Endothelial cell of umbilical vein (primary cell): ENCODE data around the gene VGLL4. TPM values are rescaled to one million over a fixed set of nuclear protein-coding genes. Genes with fewer than 3 reads are reported as not detected.

Source experiments
- BruUV-seq: library from RNA; stranded (reverse); fragments of 400-500 nt; replicated peaks from 2 replicates; lab custom pipeline; 2021; lab: Mats Ljungman, UMichigan
- CTCF ChIA-PET: fragments of 300-600, 350-600 bp; sonication (Branson Sonifier 250); formaldehyde crosslinking; loops from one replicate; lab custom pipeline; 2021; ENCODE audit warnings: antibody characterized with exemption, inconsistent platforms; lab: Charles Lee
- POLR2A ChIA-PET: fragments of 300-600, 350-600 bp; sonication (Branson Sonifier 250); formaldehyde crosslinking; loops from one replicate; lab custom pipeline; 2021; ENCODE audit warnings: antibody characterized with exemption, inconsistent platforms; lab: Charles Lee
- DNase-seq: peaks from one replicate; pipeline ENCODE4 v3.0.0-alpha.2; 2011; ENCODE audit warnings: low read depth, low spot score
- FAIRE-seq: peaks from 2 replicates; lab custom pipeline; 2011; peaks lifted over from hg19 to GRCh38; lab: Jason Lieb, UNC
- H2AFZ ChIP-seq: 2 replicates; pipeline ENCODE4 v1.6.0; 2012; ENCODE audit warnings: low read depth, low read length, control low read depth, inconsistent platforms
- H3K27ac ChIP-seq: 2 replicates; pipeline ENCODE4 v1.5.1; 2011; ENCODE audit warnings: low read depth, mild to moderate bottlenecking, control low read depth, low read length, moderate library complexity; ENCODE audit not compliant: insufficient read depth
- H3K27me3 ChIP-seq, 2 experiments: 2 replicates each; pipeline versions ENCODE4 v1.6.0 to v1.6.1; 2011; ENCODE audit warnings: low read length in 2 of 2, mixed read lengths in 1 of 2; ENCODE audit not compliant: control insufficient read depth in 2 of 2, insufficient read depth in 2 of 2
- H3K36me3 ChIP-seq, 2 experiments: 2 replicates in 1 of 2; 3 replicates in 1 of 2; pipeline ENCODE4 v1.5.1; 2011; ENCODE audit warnings: low read length in 2 of 2, mild to moderate bottlenecking in 1 of 2, moderate library complexity in 1 of 2; ENCODE audit not compliant: control insufficient read depth in 2 of 2, insufficient read depth in 2 of 2; ENCODE audit errors: extremely low read depth in 1 of 2
- H3K4me1 ChIP-seq: 3 replicates; pipeline ENCODE4 v1.5.1; 2011; ENCODE audit warnings: mild to moderate bottlenecking, low read length; ENCODE audit not compliant: control insufficient read depth, insufficient read depth; ENCODE audit errors: extremely low read depth
- H3K4me2 ChIP-seq: 2 replicates; pipeline ENCODE4 v1.6.1; 2011; ENCODE audit warnings: low read length, control low read depth, mixed read lengths; ENCODE audit not compliant: insufficient read depth
- H3K4me3 ChIP-seq, 3 experiments: fragments of 200-600 bp in 1 of 3; sonication (generic), shearing (Covaris generic) in 1 of 3; replicated peaks in 1 of 3; 2 replicates each; pipeline ENCODE4 v1.5.1; 2011 to 2016; ENCODE audit warnings: control low read depth in 3 of 3, low read length in 3 of 3, mild to moderate bottlenecking in 2 of 3, inconsistent platforms in 1 of 3, low read depth in 1 of 3, moderate library complexity in 1 of 3; ENCODE audit not compliant: insufficient read depth in 1 of 3
- H3K79me2 ChIP-seq: 2 replicates; pipeline ENCODE4 v1.6.0; 2012; ENCODE audit warnings: low read length, inconsistent platforms; ENCODE audit not compliant: control insufficient read depth, insufficient read depth
- H3K9ac ChIP-seq: replicated peaks from 2 replicates; pipeline ENCODE3; 2011; ENCODE audit warnings: low read length, control low read depth; ENCODE audit not compliant: insufficient read depth; ENCODE audit errors: extremely low read depth
- H3K9me1 ChIP-seq: replicated peaks from 3 replicates; pipeline ENCODE4 v1.6.0; 2011; ENCODE audit warnings: mild to moderate bottlenecking, low read length; ENCODE audit not compliant: control insufficient read depth, insufficient read depth; ENCODE audit errors: extremely low read depth
- H3K9me3 ChIP-seq: replicated peaks from 2 replicates; pipeline ENCODE4 v1.5.1; 2012; ENCODE audit warnings: low read length, inconsistent platforms; ENCODE audit not compliant: control insufficient read depth, insufficient read depth
- H4K20me1 ChIP-seq: replicated peaks from 2 replicates; pipeline ENCODE3; 2011; ENCODE audit warnings: mild to moderate bottlenecking, low read length; ENCODE audit not compliant: control insufficient read depth, insufficient read depth; ENCODE audit errors: extremely low read depth
- EZH2 ChIP-seq: IDR thresholded peaks from 2 replicates; pipeline ENCODE4 v1.6.1; 2012; ENCODE audit warnings: borderline replicate concordance, low read depth, mild to moderate bottlenecking, moderate library complexity, low read length, inconsistent platforms; ENCODE audit not compliant: severe bottlenecking
- FOS ChIP-seq: IDR thresholded peaks from 2 replicates; pipeline ENCODE4 v1.6.1; 2011; ENCODE audit warnings: mild to moderate bottlenecking, low read length, moderate library complexity, borderline replicate concordance; ENCODE audit not compliant: insufficient read depth
- GATA2 ChIP-seq: IDR thresholded peaks from 2 replicates; pipeline ENCODE4 v1.7.0; 2011; ENCODE audit warnings: low read depth, mild to moderate bottlenecking, moderate library complexity, mixed read lengths, low read length; ENCODE audit not compliant: insufficient read length, insufficient read depth
- JUN ChIP-seq: IDR thresholded peaks from 2 replicates; pipeline ENCODE4 v1.6.1; 2011; ENCODE audit warnings: borderline replicate concordance, low read depth; ENCODE audit not compliant: insufficient read length, insufficient read depth
- MYC ChIP-seq: IDR thresholded peaks from one replicate; pipeline ENCODE4 v1.6.1; 2011; ENCODE audit warnings: mild to moderate bottlenecking, low read depth, low read length
- POLR2A ChIP-seq: IDR thresholded peaks from 2 replicates; pipeline ENCODE4 v1.6.1; 2012; ENCODE audit warnings: low read depth, mild to moderate bottlenecking, control low read depth, low read length
- POLR2AphosphoS5 ChIP-seq: IDR thresholded peaks from 2 replicates; pipeline ENCODE4 v1.6.1; 2012; ENCODE audit warnings: low read depth, mild to moderate bottlenecking, control low read depth, low read length, moderate library complexity; ENCODE audit not compliant: insufficient read depth
- dilution Hi-C: fragments of 300-500 bp; cut with MboI; formaldehyde crosslinking; loops from one replicate; pipeline ENCODE4 v1.15.0; 2019; ENCODE audit warnings: low sequenced_read_pairs; ENCODE audit not compliant: extremely low pct_ligation_motif_present
- intact Hi-C: fragments of 100-400 bp; cut with micrococcal nuclease; formaldehyde crosslinking; loops from one replicate; pipeline ENCODE4 v1.10.0; 2022
- polyA plus RNA-seq, 4 experiments: library from polyadenylated mRNA; depleted of rRNA in 3 of 4; stranded (reverse) in 3 of 4; unstranded in 1 of 4; fragments of >200 nt; gene quantifications; 2 replicates each; pipeline versions ENCODE4 v1.2.1 to v1.2.3, GENCODE V29; 2011 to 2012; ENCODE audit warnings: missing spikeins in 1 of 4
- total RNA-seq: library from RNA; stranded (reverse); gene quantifications from 2 replicates; pipeline ENCODE4 v1.2.3, GENCODE V29; 2021
- TF ChIP-seq, protein P1 (sequence below), 2 donors: IDR thresholded peaks; 1 replicate in 1 of 2; 2 replicates in 1 of 2; pipeline ENCODE4 v1.5.1; 2011; ENCODE audit warnings: low read length in 2 of 2, mild to moderate bottlenecking in 2 of 2, moderate library complexity in 2 of 2, control low read depth in 1 of 2, inconsistent platforms in 1 of 2, low read depth in 1 of 2; ENCODE audit not compliant: insufficient read depth in 1 of 2; ENCODE audit errors: extremely low read depth in 1 of 2
- TF ChIP-seq, protein P2 (sequence below): IDR thresholded peaks from 2 replicates; pipeline ENCODE4 v1.6.1; 2011; ENCODE audit not compliant: insufficient read depth, insufficient read length

The VGLL4 gene
- total and polyA plus RNA-seq, 2 donors (not counting 3 experiments of a cell fraction or from before 2014, with no cell fraction given), result 67.0 to 78.9 TPM

GRCh38 chr3:11653298-11654055, 9.8 kb upstream of the VGLL4 start:
- Histone ChIP-seq H4K20me1 (no peaks in the 10 kb centered on the region), H3K4me2 (no peak overlapping the region), H3K27ac (no peak overlapping the region), H3K9me3 (no peaks in the 10 kb centered on the region), H3K27me3 (no peaks in the 10 kb centered on the region), H3K4me1 (peaks cover 3% of the 10 kb centered on the region), H3K36me3 (no peaks in the 10 kb centered on the region), H3K9me1 (no peaks in the 10 kb centered on the region), H3K79me2 (no peaks in the 10 kb centered on the region), H3K4me3 (no peak overlapping the region), H2AFZ (no peak overlapping the region), H3K9ac (no peak overlapping the region)
- DNase-seq (no peak), FAIRE-seq (no peak)
- ChIA-PET POLR2A (no interaction called here), CTCF (interaction anchor here (0.6 to 9.1 kb wide), 4 partner anchors 9 to 275 kb away, joined by 3 to 189 read pairs (median 4); partner anchors contain the start of gene VGLL4)
- intact Hi-C loops (loop anchor here (5.0 to 10.0 kb wide), 2 partner anchors 481 to 496 kb away; no protein-coding TSS in a partner anchor), dilution Hi-C loops (no loop called here)
- no TSS peak for BruUV-seq
- no peak for TF ChIP-seq MYC
- no peak for TF ChIP-seq POLR2A
- TF ChIP-seq, protein P1, sequence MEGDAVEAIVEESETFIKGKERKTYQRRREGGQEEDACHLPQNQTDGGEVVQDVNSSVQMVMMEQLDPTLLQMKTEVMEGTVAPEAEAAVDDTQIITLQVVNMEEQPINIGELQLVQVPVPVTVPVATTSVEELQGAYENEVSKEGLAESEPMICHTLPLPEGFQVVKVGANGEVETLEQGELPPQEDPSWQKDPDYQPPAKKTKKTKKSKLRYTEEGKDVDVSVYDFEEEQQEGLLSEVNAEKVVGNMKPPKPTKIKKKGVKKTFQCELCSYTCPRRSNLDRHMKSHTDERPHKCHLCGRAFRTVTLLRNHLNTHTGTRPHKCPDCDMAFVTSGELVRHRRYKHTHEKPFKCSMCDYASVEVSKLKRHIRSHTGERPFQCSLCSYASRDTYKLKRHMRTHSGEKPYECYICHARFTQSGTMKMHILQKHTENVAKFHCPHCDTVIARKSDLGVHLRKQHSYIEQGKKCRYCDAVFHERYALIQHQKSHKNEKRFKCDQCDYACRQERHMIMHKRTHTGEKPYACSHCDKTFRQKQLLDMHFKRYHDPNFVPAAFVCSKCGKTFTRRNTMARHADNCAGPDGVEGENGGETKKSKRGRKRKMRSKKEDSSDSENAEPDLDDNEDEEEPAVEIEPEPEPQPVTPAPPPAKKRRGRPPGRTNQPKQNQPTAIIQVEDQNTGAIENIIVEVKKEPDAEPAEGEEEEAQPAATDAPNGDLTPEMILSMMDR (IDR thresholded peaks at IDR 0.05; ENCODE audit: extremely low read depth in 1 of 2, insufficient read depth in 1 of 2, low read depth in 1 of 2, low read length in 2 of 2), result no peak
- TF ChIP-seq, protein P2, sequence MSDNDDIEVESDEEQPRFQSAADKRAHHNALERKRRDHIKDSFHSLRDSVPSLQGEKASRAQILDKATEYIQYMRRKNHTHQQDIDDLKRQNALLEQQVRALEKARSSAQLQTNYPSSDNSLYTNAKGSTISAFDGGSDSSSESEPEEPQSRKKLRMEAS, result no peak
- no peak for TF ChIP-seq JUN
- no peak for TF ChIP-seq FOS
- no peak for TF ChIP-seq POLR2AphosphoS5
- TF ChIP-seq EZH2, result no peak
- no peak for TF ChIP-seq GATA2
